Measurements from ENCODE around the gene CNGB1. TPM values are rescaled to one million over a fixed set of nuclear protein-coding genes. Genes with fewer than 3 reads are reported as not detected.

Gene CNGB1
- total and polyA plus RNA-seq, 10 donors: 0.02 to 0.12 TPM; not detected in 8

GRCh38 chr16:57955572-57956188 is 15.2 kb downstream of the CNGB1 start:
- Histone ChIP-seq H3K4me3 (no peak overlapping the region), H3K27ac (no peak overlapping the region), H3K27me3 (replicated peaks in 1 of 7) (peaks cover 0 to 9% (median 0%) of the 10 kb centered on the region in 7 donors), H3K9me3 (no peaks in the 10 kb centered on the region), H3K4me1 (no peaks in the 10 kb centered on the region), H3K36me3 (no peaks in the 10 kb centered on the region)
- no peak for TF ChIP-seq CTCF (IDR thresholded peaks at IDR 0.05 in 8 of 11, conservative IDR thresholded peaks at IDR 0.05 in 3 of 11)
- TF ChIP-seq POLR2A (IDR thresholded peaks at IDR 0.05): no peak
- TF ChIP-seq POLR2AphosphoS5 (IDR thresholded peaks at IDR 0.05): no peak
- DNase-seq: no peak
- intact Hi-C loops (cut with DNase I; ENCODE audit: low total_unique reads): no loop called here
- WGBS, 5 donors: 68 to 82% (median 77%) methylated on average over 8 to 12 of the region's 12 CpGs

- WGBS, 5 donors: 89 to 100% (median 94%) methylated on average over 1 of the region's 1 CpG
- DNase-seq: no peak
- Histone ChIP-seq H3K4me1 (no peaks in the 10 kb centered on the region), H3K27me3 (replicated peaks in 1 of 7) (peaks cover 0 to 19% (median 4%) of the 10 kb centered on the region in 7 donors), H3K36me3 (no peaks in the 10 kb centered on the region), H3K4me3 (no peak overlapping the region), H3K9me3 (peaks cover 0 to 5% (median 0%) of the 10 kb centered on the region in 8 donors), H3K27ac (no peak overlapping the region)
- TF ChIP-seq CTCF (IDR thresholded peaks at IDR 0.05 in 8 of 11, conservative IDR thresholded peaks at IDR 0.05 in 3 of 11) (no peak), POLR2A (IDR thresholded peaks at IDR 0.05) (no peak), POLR2AphosphoS5 (IDR thresholded peaks at IDR 0.05) (no peak)
- intact Hi-C loops (cut with DNase I; ENCODE audit: low total_unique reads): no loop called here
These were observed 17.1 kb downstream of the CNGB1 start for GRCh38 chr16:57953857-57954256.

- Histone ChIP-seq H3K9me3 (peaks cover 0 to 5% (median 0%) of the 10 kb centered on the region in 8 donors), H3K4me1 (no peaks in the 10 kb centered on the region), H3K36me3 (no peaks in the 10 kb centered on the region), H3K27ac (no peak overlapping the region), H3K27me3 (replicated peaks in 1 of 7) (peaks cover 0 to 19% (median 4%) of the 10 kb centered on the region in 7 donors), H3K4me3 (no peak overlapping the region)
- no peak for DNase-seq
- intact Hi-C loops (cut with DNase I; ENCODE audit: low total_unique reads): no loop called here
- TF ChIP-seq CTCF (IDR thresholded peaks at IDR 0.05 in 8 of 11, conservative IDR thresholded peaks at IDR 0.05 in 3 of 11): no peak
- no peak for TF ChIP-seq POLR2A (IDR thresholded peaks at IDR 0.05)
- TF ChIP-seq POLR2AphosphoS5 (IDR thresholded peaks at IDR 0.05): no peak
- WGBS, 5 donors: 87 to 94% (median 89%) methylated on average over 7 to 9 of the region's 9 CpGs
These were observed 18.0 kb downstream of the CNGB1 start for GRCh38 chr16:57952909-57953308.

GRCh38 chr16:57951204-57951960 is 19.5 kb downstream of the CNGB1 start:
- Histone ChIP-seq H3K4me3 (no peak overlapping the region), H3K27me3 (replicated peaks in 1 of 7) (peaks cover 0 to 19% (median 4%) of the 10 kb centered on the region in 7 donors), H3K4me1 (no peaks in the 10 kb centered on the region), H3K27ac (no peak overlapping the region), H3K36me3 (no peaks in the 10 kb centered on the region), H3K9me3 (peaks cover 0 to 5% (median 0%) of the 10 kb centered on the region in 8 donors)
- TF ChIP-seq POLR2A (IDR thresholded peaks at IDR 0.05) (no peak), POLR2AphosphoS5 (IDR thresholded peaks at IDR 0.05) (no peak), CTCF (IDR thresholded peaks at IDR 0.05 in 8 of 11, conservative IDR thresholded peaks at IDR 0.05 in 3 of 11) (no peak)
- DNase-seq: no peak
- intact Hi-C loops (cut with DNase I; ENCODE audit: low total_unique reads): no loop called here
- WGBS, 5 donors: 81 to 90% (median 84%) methylated on average over 7 of the region's 7 CpGs
